GM23338 (cell line): ENCODE results near the gene HOXA5. TPM values are rescaled to one million over a fixed set of nuclear protein-coding genes. Genes with fewer than 3 reads are reported as not detected.

Experiments used
- ATAC-seq: fragments of 200-7000 bp; cut with Tn5 transposase; 3 replicates; pipeline ENCODE4 v1.9.1; 2020
- DNase-seq: peaks from one replicate; pipeline ENCODE4 v3.0.0-alpha.2; 2015; ENCODE audit warnings: low spot score
- H2AFZ ChIP-seq: fragments of 200-600 bp; sonication (generic); 2 replicates; pipeline ENCODE4 v1.8.0; 2016; ENCODE audit warnings: antibody characterized with exemption, mild to moderate bottlenecking, moderate library complexity
- H3F3A ChIP-seq: fragments of 200-600 bp; sonication (generic); replicated peaks from 2 replicates; pipeline ENCODE4 v1.8.0; 2017; ENCODE audit warnings: antibody characterized with exemption, mixed run types, low read depth
- H3K27ac ChIP-seq: fragments of 200-600 bp; sonication (generic); 2 replicates; pipeline ENCODE4 v1.6.1; 2016; ENCODE audit warnings: low read depth
- H3K27me3 ChIP-seq: fragments of 200-600 bp; sonication (generic); 2 replicates; pipeline ENCODE4 v1.8.0; 2016; ENCODE audit warnings: mild to moderate bottlenecking, mixed run types, moderate library complexity; ENCODE audit not compliant: insufficient read depth
- H3K36me3 ChIP-seq: fragments of 200-600 bp; sonication (generic); 2 replicates; pipeline ENCODE4 v1.8.0; 2016; ENCODE audit warnings: mild to moderate bottlenecking; ENCODE audit not compliant: insufficient read depth
- H3K4me1 ChIP-seq: fragments of 200-600 bp; sonication (generic); 2 replicates; pipeline ENCODE4 v1.8.0; 2016; ENCODE audit warnings: mild to moderate bottlenecking, moderate library complexity; ENCODE audit not compliant: insufficient read depth
- H3K4me2 ChIP-seq: fragments of 200-600 bp; sonication (generic); 2 replicates; pipeline ENCODE4 v1.7.1; 2017; ENCODE audit warnings: mixed run types
- H3K4me3 ChIP-seq: fragments of 200-600 bp; sonication (generic); 2 replicates; pipeline ENCODE4 v1.6.1; 2016; ENCODE audit warnings: mixed run types
- H3K79me2 ChIP-seq: fragments of 200-600 bp; sonication (generic); replicated peaks from 2 replicates; pipeline ENCODE4 v1.8.0; 2017; ENCODE audit warnings: mild to moderate bottlenecking; ENCODE audit not compliant: insufficient read depth
- H3K9me2 ChIP-seq: fragments of 200-600 bp; sonication (generic); 2 replicates; pipeline ENCODE4 v1.8.0; 2017; ENCODE audit not compliant: insufficient read depth
- H4K20me1 ChIP-seq: fragments of 200-600 bp; sonication (generic); replicated peaks from 2 replicates; pipeline ENCODE4 v1.8.0; 2017; ENCODE audit warnings: mild to moderate bottlenecking; ENCODE audit not compliant: insufficient read depth
- H3K27ac Mint-ChIP-seq: 2 replicates; pipeline ENCODE4 v1.8.0; 2020; ENCODE audit warnings: inconsistent platforms, mild to moderate bottlenecking, moderate library complexity, mixed read lengths
- H3K27me3 Mint-ChIP-seq: 3 replicates; pipeline ENCODE4 v1.8.0; 2022; ENCODE audit warnings: low read depth, mild to moderate bottlenecking, moderate library complexity, mixed read lengths, inconsistent platforms; ENCODE audit not compliant: insufficient read depth, poor library complexity
- H3K36me3 Mint-ChIP-seq: 3 replicates; pipeline ENCODE4 v1.8.0; 2021; ENCODE audit warnings: low read depth, mild to moderate bottlenecking, inconsistent platforms, moderate library complexity, mixed read lengths
- H3K4me1 Mint-ChIP-seq: 3 replicates; pipeline ENCODE4 v1.8.0; 2020; ENCODE audit warnings: mild to moderate bottlenecking, inconsistent platforms, mixed read lengths
- H3K4me3 Mint-ChIP-seq: 3 replicates; pipeline ENCODE4 v1.8.0; 2021; ENCODE audit warnings: moderate library complexity, mild to moderate bottlenecking, inconsistent platforms, mixed read lengths
- H3K9me3 Mint-ChIP-seq: 3 replicates; pipeline ENCODE4 v1.8.0; 2020; ENCODE audit warnings: moderate library complexity, mild to moderate bottlenecking, inconsistent platforms, mixed read lengths
- CREB1 ChIP-seq: fragments of 250-450 bp; sonication (Bioruptor Pico); IDR thresholded peaks from 2 replicates; pipeline ENCODE4 v1.5.0; 2020; ENCODE audit warnings: low read depth, mild to moderate bottlenecking, moderate library complexity
- EZH2 ChIP-seq: fragments of 200-600 bp; sonication (generic); IDR thresholded peaks from one replicate; pipeline ENCODE4 v1.8.0; 2017; ENCODE audit warnings: antibody characterized with exemption, mild to moderate bottlenecking, low read depth; ENCODE audit not compliant: unreplicated experiment
- EZH2phosphoT487 ChIP-seq: fragments of 200-600 bp; sonication (generic); IDR thresholded peaks from one replicate; pipeline ENCODE4 v1.8.1; 2018; ENCODE audit warnings: antibody characterized with exemption; ENCODE audit not compliant: unreplicated experiment
- JUNB ChIP-seq: IDR thresholded peaks from one replicate; pipeline ENCODE4 v1.6.1; 2016; ENCODE audit warnings: antibody characterized with exemption; ENCODE audit not compliant: unreplicated experiment
- NANOG ChIP-seq: IDR thresholded peaks from 2 replicates; pipeline ENCODE4 v1.6.1; 2016; ENCODE audit warnings: antibody characterized with exemption, borderline replicate concordance
- POLR2AphosphoS5 ChIP-seq: IDR thresholded peaks from 2 replicates; pipeline ENCODE4 v1.6.1; 2016; ENCODE audit warnings: antibody characterized with exemption, low read depth
- STAT1 ChIP-seq: IDR thresholded peaks from one replicate; pipeline ENCODE4 v1.6.1; 2016; ENCODE audit warnings: antibody characterized with exemption; ENCODE audit not compliant: unreplicated experiment
- ZNF114 ChIP-seq: fragments of 250-450 bp; sonication (Bioruptor Pico); IDR thresholded peaks from 2 replicates; pipeline ENCODE4 v1.5.0; 2020; ENCODE audit warnings: mild to moderate bottlenecking, moderate library complexity
- ZNF331 ChIP-seq: fragments of 250-450 bp; sonication (Bioruptor Pico); IDR thresholded peaks from 2 replicates; pipeline ENCODE4 v1.5.0; 2020; ENCODE audit warnings: low read depth, mild to moderate bottlenecking, moderate library complexity
- polyA plus RNA-seq: library from polyadenylated mRNA; unstranded; fragments of >200 nt; fragmentation: Nextera tagmentation; extraction: Ambion mirVana; gene quantifications from 2 replicates; pipeline ENCODE4 v1.2.1, GENCODE V29; 2016
- total RNA-seq: library from RNA; depleted of rRNA; stranded (reverse); fragments of >200 nt; shearing (Covaris generic); gene quantifications from 2 replicates; pipeline ENCODE4 v1.2.3, GENCODE V29; 2014
- TF ChIP-seq, protein P1 (sequence below): IDR thresholded peaks from one replicate; pipeline ENCODE4 v1.6.1; 2018; ENCODE audit warnings: antibody characterized with exemption; ENCODE audit not compliant: unreplicated experiment
- TF ChIP-seq, protein P2 (sequence below), 2 experiments: fragments of 200-600 bp in 1 of 2; sonication (generic) in 1 of 2; conservative IDR thresholded peaks; 2 replicates each; pipeline versions ENCODE4 v1.5.1 to v1.6.1; 2016 to 2017; ENCODE audit warnings: antibody characterized with exemption in 2 of 2, low read depth in 2 of 2, mild to moderate bottlenecking in 2 of 2, moderate library complexity in 1 of 2
- TF ChIP-seq, protein P3 (sequence below): IDR thresholded peaks from 2 replicates; pipeline ENCODE4 v1.6.1; 2016; ENCODE audit warnings: antibody characterized with exemption
- TF ChIP-seq, protein P4 (sequence below): fragments of 250-450 bp; sonication (Bioruptor Pico); IDR thresholded peaks from 2 replicates; pipeline ENCODE4 v1.5.0; 2020; ENCODE audit warnings: mild to moderate bottlenecking, moderate library complexity

The HOXA5 gene
- total and polyA plus RNA-seq, 2 experiments from 2014 or later, result not detected

DNA sequence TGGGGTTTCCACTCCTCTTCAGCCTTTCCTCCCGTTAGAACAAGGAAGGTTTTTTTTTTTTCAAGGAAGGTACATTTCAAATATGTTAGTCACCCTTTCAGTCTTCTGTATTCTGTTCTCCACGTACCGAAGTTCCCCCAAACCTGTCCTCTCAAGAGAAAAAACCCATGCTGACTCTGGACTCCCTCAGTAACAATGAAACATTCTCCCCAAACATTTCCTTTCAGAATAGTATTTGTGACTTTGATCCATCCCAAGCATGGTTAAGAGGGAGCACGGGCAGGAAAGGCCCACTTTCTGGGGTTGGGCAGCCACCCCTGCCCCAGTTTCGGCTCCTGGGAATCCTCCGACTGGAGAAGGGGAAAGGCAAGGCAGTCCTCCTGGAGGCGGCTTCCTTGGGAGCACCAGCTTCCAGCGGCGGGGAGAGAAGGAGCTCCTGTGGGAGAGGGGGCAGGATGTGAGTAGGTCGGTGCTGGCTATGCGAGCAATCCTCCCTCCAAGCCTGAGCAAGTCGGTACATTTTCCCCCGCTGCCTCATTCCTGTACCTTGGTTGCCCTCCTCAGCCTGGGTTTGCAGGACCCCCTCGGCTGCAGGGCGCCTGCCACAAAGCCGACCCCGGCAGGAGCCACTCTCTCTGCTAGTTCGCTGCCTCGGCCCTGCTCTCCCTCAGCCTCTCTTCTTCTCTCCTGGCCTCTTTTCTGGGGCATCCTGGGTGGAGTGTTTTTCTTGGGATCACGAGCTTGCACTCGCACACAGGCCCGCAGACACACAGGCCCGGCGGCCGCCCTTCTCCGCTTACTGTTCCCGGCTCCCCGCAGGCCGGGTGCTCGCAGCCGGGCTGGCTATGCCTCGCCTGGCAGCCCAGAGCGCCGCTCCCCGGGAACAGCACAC lies 45.5 kb downstream of the HOXA5 start:
- Histone ChIP-seq H4K20me1 (peaks cover 57% of the 10 kb centered on the region), H2AFZ (no peak overlapping the region), H3K4me3 (no peak overlapping the region), H3K4me2 (peak overlapping the region; percentile 84), H3K27me3 (peaks cover 100% of the 10 kb centered on the region), H3K4me1 (peaks cover 59% of the 10 kb centered on the region), H3K9me2 (no peaks in the 10 kb centered on the region), H3K36me3 (no peaks in the 10 kb centered on the region), H3K27ac (no peak overlapping the region), H3F3A (peaks cover 55% of the 10 kb centered on the region), H3K79me2 (no peaks in the 10 kb centered on the region)
- no peaks in the 10 kb centered on the region for H3K36me3 Mint-ChIP-seq
- no peak for TF ChIP-seq ZNF331 (CRISPR knock-in tag)
- no peak for TF ChIP-seq CREB1 (CRISPR knock-in tag)
- TF ChIP-seq POLR2AphosphoS5, result no peak
- TF ChIP-seq, protein P1, sequence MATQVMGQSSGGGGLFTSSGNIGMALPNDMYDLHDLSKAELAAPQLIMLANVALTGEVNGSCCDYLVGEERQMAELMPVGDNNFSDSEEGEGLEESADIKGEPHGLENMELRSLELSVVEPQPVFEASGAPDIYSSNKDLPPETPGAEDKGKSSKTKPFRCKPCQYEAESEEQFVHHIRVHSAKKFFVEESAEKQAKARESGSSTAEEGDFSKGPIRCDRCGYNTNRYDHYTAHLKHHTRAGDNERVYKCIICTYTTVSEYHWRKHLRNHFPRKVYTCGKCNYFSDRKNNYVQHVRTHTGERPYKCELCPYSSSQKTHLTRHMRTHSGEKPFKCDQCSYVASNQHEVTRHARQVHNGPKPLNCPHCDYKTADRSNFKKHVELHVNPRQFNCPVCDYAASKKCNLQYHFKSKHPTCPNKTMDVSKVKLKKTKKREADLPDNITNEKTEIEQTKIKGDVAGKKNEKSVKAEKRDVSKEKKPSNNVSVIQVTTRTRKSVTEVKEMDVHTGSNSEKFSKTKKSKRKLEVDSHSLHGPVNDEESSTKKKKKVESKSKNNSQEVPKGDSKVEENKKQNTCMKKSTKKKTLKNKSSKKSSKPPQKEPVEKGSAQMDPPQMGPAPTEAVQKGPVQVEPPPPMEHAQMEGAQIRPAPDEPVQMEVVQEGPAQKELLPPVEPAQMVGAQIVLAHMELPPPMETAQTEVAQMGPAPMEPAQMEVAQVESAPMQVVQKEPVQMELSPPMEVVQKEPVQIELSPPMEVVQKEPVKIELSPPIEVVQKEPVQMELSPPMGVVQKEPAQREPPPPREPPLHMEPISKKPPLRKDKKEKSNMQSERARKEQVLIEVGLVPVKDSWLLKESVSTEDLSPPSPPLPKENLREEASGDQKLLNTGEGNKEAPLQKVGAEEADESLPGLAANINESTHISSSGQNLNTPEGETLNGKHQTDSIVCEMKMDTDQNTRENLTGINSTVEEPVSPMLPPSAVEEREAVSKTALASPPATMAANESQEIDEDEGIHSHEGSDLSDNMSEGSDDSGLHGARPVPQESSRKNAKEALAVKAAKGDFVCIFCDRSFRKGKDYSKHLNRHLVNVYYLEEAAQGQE, result no peak
- TF ChIP-seq, protein P2, sequence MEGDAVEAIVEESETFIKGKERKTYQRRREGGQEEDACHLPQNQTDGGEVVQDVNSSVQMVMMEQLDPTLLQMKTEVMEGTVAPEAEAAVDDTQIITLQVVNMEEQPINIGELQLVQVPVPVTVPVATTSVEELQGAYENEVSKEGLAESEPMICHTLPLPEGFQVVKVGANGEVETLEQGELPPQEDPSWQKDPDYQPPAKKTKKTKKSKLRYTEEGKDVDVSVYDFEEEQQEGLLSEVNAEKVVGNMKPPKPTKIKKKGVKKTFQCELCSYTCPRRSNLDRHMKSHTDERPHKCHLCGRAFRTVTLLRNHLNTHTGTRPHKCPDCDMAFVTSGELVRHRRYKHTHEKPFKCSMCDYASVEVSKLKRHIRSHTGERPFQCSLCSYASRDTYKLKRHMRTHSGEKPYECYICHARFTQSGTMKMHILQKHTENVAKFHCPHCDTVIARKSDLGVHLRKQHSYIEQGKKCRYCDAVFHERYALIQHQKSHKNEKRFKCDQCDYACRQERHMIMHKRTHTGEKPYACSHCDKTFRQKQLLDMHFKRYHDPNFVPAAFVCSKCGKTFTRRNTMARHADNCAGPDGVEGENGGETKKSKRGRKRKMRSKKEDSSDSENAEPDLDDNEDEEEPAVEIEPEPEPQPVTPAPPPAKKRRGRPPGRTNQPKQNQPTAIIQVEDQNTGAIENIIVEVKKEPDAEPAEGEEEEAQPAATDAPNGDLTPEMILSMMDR (conservative IDR thresholded peaks at IDR 0.05; ENCODE audit: low read depth in 2 of 2), result peak in 1 of 2 experiments; percentile 31; a peak in 1 of 4 replicates
- TF ChIP-seq EZH2phosphoT487, result peak; percentile 78
- TF ChIP-seq, protein P3, sequence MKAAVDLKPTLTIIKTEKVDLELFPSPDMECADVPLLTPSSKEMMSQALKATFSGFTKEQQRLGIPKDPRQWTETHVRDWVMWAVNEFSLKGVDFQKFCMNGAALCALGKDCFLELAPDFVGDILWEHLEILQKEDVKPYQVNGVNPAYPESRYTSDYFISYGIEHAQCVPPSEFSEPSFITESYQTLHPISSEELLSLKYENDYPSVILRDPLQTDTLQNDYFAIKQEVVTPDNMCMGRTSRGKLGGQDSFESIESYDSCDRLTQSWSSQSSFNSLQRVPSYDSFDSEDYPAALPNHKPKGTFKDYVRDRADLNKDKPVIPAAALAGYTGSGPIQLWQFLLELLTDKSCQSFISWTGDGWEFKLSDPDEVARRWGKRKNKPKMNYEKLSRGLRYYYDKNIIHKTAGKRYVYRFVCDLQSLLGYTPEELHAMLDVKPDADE, result no peak
- TF ChIP-seq, protein P4, sequence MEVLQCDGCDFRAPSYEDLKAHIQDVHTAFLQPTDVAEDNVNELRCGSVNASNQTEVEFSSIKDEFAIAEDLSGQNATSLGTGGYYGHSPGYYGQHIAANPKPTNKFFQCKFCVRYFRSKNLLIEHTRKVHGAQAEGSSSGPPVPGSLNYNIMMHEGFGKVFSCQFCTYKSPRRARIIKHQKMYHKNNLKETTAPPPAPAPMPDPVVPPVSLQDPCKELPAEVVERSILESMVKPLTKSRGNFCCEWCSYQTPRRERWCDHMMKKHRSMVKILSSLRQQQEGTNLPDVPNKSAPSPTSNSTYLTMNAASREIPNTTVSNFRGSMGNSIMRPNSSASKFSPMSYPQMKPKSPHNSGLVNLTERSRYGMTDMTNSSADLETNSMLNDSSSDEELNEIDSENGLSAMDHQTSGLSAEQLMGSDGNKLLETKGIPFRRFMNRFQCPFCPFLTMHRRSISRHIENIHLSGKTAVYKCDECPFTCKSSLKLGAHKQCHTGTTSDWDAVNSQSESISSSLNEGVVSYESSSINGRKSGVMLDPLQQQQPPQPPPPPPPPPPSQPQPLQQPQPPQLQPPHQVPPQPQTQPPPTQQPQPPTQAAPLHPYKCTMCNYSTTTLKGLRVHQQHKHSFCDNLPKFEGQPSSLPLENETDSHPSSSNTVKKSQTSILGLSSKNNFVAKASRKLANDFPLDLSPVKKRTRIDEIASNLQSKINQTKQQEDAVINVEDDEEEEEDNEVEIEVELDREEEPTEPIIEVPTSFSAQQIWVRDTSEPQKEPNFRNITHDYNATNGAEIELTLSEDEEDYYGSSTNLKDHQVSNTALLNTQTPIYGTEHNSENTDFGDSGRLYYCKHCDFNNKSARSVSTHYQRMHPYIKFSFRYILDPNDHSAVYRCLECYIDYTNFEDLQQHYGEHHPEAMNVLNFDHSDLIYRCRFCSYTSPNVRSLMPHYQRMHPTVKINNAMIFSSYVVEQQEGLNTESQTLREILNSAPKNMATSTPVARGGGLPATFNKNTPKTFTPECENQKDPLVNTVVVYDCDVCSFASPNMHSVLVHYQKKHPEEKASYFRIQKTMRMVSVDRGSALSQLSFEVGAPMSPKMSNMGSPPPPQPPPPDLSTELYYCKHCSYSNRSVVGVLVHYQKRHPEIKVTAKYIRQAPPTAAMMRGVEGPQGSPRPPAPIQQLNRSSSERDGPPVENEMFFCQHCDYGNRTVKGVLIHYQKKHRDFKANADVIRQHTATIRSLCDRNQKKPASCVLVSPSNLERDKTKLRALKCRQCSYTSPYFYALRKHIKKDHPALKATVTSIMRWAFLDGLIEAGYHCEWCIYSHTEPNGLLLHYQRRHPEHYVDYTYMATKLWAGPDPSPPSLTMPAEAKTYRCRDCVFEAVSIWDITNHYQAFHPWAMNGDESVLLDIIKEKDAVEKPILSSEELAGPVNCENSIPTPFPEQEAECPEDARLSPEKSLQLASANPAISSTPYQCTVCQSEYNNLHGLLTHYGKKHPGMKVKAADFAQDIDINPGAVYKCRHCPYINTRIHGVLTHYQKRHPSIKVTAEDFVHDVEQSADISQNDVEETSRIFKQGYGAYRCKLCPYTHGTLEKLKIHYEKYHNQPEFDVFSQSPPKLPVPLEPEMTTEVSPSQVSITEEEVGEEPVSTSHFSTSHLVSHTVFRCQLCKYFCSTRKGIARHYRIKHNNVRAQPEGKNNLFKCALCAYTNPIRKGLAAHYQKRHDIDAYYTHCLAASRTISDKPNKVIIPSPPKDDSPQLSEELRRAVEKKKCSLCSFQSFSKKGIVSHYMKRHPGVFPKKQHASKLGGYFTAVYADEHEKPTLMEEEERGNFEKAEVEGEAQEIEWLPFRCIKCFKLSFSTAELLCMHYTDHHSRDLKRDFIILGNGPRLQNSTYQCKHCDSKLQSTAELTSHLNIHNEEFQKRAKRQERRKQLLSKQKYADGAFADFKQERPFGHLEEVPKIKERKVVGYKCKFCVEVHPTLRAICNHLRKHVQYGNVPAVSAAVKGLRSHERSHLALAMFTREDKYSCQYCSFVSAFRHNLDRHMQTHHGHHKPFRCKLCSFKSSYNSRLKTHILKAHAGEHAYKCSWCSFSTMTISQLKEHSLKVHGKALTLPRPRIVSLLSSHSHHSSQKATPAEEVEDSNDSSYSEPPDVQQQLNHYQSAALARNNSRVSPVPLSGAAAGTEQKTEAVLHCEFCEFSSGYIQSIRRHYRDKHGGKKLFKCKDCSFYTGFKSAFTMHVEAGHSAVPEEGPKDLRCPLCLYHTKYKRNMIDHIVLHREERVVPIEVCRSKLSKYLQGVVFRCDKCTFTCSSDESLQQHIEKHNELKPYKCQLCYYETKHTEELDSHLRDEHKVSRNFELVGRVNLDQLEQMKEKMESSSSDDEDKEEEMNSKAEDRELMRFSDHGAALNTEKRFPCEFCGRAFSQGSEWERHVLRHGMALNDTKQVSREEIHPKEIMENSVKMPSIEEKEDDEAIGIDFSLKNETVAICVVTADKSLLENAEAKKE (CRISPR knock-in tag), result no peak
- no peak for TF ChIP-seq STAT1
- no peak for TF ChIP-seq JUNB
- TF ChIP-seq NANOG, result no peak
- no peak for TF ChIP-seq ZNF114
- peak; percentile 91 for TF ChIP-seq EZH2
- H3K27ac Mint-ChIP-seq, result no peak overlapping the region
- H3K4me1 Mint-ChIP-seq, result peaks cover 58% of the 10 kb centered on the region
- DNase-seq (peak; percentile 36), ATAC-seq (peak; percentile 40)
- peak overlapping the region; percentile 58; the same call in 1 of the 3 replicates for H3K4me3 Mint-ChIP-seq
- H3K27me3 Mint-ChIP-seq, result peaks cover 100% of the 10 kb centered on the region
- peaks cover 8% of the 10 kb centered on the region; the same call in 2 of the 3 replicates for H3K9me3 Mint-ChIP-seq
